Hematopoietic multipotent progenitor cell treated with erythropoietin and hydrocortisone succinate and interleukin-3 and kit ligand, for 8 days (in vitro differentiated cells): Measurements from ENCODE around the gene CTBP2.
"Not testable (repeated sequence)": the region's sequence is repeated elsewhere in the genome, so short reads cannot be mapped to it uniquely, and the experiment has no call there.

Source experiments
- DNase-seq: peaks from one replicate; pipeline ENCODE4 v3.0.0-alpha.2; 2015

The CTBP2 gene

GRCh38 chr10:125179107-125179506 is 18.7 kb upstream of the CTBP2 start:
- DNase-seq: not testable (repeated sequence)

- DNase-seq: no peak
Observed at GRCh38 chr10:125177641-125178640, 17.6 kb upstream of the CTBP2 start.

- DNase-seq: no peak
Observed at GRCh38 chr10:125175807-125176206, 15.4 kb upstream of the CTBP2 start.

- no peak for DNase-seq
Observed at GRCh38 chr10:125174360-125174759, 14.0 kb upstream of the CTBP2 start.

- DNase-seq: no peak
Observed at GRCh38 chr10:125172694-125173093, 12.3 kb upstream of the CTBP2 start.

- DNase-seq: no peak
Observed at GRCh38 chr10:125171402-125172306, 11.3 kb upstream of the CTBP2 start.

GRCh38 chr10:125169915-125170314 is 9.6 kb upstream of the CTBP2 start:
- DNase-seq: no peak

- DNase-seq: no peak
Observed at GRCh38 chr10:125169279-125169678, 8.9 kb upstream of the CTBP2 start.

- DNase-seq: no peak
Observed at GRCh38 chr10:125166658-125167057, 6.3 kb upstream of the CTBP2 start.

GRCh38 chr10:125165584-125166573 is 5.5 kb upstream of the CTBP2 start:
- DNase-seq: no peak

GRCh38 chr10:125164421-125164820 is 4.1 kb upstream of the CTBP2 start:
- no peak for DNase-seq

- DNase-seq: no peak
Observed at GRCh38 chr10:125163803-125164202, 3.4 kb upstream of the CTBP2 start.

GRCh38 chr10:125163312-125163711 is 2.9 kb upstream of the CTBP2 start:
- DNase-seq: not testable (repeated sequence)

- peak; percentile 3 for DNase-seq
Observed at GRCh38 chr10:125162120-125162931, 2.0 kb upstream of the CTBP2 start.

GRCh38 chr10:125161707-125162119 is 1.4 kb upstream of the CTBP2 start:
- no peak for DNase-seq

- DNase-seq: peak; percentile 87
Observed at GRCh38 chr10:125160856-125161706, 718 bp upstream of the CTBP2 start.

GRCh38 chr10:125159486-125159931 is 854 bp downstream of the CTBP2 start:
- DNase-seq: peak; percentile 35

- DNase-seq: peak; percentile 62
Observed at GRCh38 chr10:125158601-125159485, 1.5 kb downstream of the CTBP2 start.

- DNase-seq: peak; percentile 34
Observed at GRCh38 chr10:125158275-125158600, 2.1 kb downstream of the CTBP2 start.
